NCI-H2081 treated with DMSO at 0.1 percent for 48 hours (cell line): ENCODE data around the gene CYB561D1.

ENCODE experiments used
- DNase-seq: peaks from one replicate; lab custom pipeline; 2025; lab: John Stamatoyannopoulos, UW

The CYB561D1 gene

DNA sequence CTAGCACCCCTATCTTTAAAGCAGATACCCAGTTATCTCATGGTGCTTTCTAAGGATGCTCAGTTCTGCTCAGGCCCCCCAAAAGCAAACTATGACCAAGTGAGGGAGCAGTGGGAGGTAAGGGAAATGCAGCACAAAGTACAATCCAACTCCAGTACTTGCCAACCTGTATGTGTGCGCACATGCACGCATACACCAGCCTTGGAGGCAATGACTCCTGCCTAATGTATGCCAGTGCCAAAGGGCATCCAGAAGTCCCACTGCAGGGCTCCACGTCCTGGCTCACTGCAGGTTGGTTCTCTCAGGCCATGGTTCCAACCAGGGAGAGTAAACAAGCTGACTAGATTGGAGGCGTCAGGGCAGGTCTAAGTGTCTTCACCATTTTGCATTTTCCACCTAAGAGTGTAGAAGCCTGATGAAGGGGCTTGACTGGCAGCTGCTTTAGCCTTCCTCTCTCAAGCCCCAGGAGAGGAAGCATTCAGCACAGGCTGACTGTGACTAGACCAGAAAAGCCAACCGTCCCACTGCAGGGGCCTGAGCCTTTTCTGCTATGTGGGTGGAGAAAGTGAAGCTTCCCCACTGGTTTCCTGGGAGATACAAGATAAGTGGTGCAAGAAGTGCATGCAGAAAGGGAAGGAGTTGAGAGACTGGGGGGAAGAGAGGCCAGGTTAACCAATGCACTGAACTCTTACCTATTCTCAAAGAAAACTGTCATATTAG lies 7.9 kb downstream of the CYB561D1 start:
- DNase-seq = no peak

- no peak for DNase-seq
These were observed 8.5 kb downstream of the CYB561D1 start for GRCh38 chr1:109502364-109502851.

GRCh38 chr1:109503935-109504334 lies 10.0 kb downstream of the CYB561D1 start:
- DNase-seq = no peak

- DNase-seq = no peak
These were observed 11.1 kb downstream of the CYB561D1 start for GRCh38 chr1:109504974-109505373.

- DNase-seq = no peak
These were observed 14.3 kb downstream of the CYB561D1 start for GRCh38 chr1:109508001-109508872.

DNA sequence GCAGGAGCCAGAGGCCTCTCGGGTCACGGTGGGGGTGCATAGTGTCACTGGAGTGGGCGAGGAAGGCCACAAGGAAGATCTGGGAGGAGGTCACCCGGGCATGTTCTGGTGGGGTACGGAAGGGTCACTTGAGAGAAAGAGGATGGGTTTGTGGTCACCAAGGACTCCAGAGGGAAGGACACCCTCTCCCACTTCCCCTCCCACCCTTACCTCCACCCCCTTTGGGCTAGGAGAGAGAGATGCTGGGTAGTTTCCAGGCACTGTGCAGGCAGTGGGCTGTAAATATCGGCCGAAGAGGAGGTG lies 14.9 kb downstream of the CYB561D1 start:
- no peak for DNase-seq

DNA sequence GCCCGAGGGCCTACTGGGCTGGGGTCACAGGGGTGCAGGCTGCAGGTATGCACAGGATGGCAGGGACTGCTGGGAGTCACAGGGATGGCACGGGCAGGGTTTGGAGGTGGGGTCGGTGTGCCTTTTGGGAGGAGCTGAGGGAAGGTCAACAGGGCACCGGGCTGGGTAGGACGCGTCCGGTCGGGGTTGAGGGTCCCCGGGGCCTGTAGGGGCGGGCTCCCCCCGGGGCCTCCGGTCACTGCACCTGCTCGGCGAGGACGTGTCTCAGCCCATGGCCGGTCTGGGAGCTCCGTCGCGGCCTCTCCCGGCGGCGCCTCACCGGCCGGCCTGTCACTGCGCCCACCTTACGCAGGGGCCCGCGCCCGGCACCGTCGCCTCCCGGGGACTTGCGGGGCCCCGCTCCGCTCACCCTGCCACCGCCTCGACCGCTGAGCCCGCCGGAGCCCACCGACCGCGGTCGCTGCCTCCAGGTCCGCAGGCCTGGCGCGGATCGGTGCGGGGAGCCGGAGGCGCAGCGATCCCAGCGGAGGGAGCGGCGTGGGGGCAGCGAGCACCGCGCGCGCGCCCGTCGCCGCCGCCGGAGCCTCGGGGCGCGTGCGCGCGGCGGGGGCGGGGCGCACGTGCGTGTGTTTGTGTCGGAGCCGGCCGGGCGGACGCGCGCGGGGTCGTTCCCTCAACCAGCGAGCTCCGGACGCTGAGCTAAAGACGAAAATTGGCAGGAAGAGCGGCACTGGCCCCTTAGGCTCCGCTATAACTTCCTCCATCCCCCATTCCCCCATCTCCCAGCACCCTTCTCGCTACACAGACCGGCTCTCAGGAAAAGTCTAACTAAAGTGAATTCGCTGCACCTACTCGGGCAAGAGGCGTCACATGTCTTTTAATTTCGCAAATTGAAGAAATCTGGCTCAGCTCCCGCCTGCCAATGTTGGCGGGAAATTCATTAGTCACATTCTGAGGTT lies 15.6 kb downstream of the CYB561D1 start, which contains the start of gene AMIGO1:
Gene AMIGO1 (minus strand): TSS at position 552 of the 959 bp plus-strand sequence. CDS start 815 bp downstream, outside the sequence.
- DNase-seq = no peak

- no peak for DNase-seq
These were observed 19.3 kb downstream of the CYB561D1 start for GRCh38 chr1:109513110-109513710.

GRCh38 chr1:109514846-109515245 lies 21.0 kb downstream of the CYB561D1 start:
- DNase-seq = no peak

DNA sequence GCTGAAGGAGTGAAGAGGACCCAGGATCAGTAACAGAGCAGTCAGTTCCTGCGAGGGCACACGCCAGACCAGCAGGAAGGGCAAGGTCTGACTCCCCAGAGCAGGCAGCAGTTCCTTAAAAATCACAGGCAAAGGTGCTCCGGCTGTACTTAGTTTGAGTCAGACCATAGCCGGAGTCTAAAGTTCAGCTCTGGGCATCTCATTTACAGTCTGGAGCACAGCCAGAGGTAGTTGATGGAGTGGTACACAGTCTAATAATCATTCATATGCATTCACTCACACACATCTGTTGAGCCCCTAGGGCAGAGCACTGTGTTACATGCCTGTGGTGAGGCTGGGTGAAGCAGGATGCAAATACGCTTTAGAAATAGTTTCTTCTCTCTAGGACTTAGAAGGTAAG lies 23.0 kb downstream of the CYB561D1 start:
- DNase-seq = no peak

GRCh38 chr1:109517337-109517736 lies 23.4 kb downstream of the CYB561D1 start:
- DNase-seq = no peak

DNA sequence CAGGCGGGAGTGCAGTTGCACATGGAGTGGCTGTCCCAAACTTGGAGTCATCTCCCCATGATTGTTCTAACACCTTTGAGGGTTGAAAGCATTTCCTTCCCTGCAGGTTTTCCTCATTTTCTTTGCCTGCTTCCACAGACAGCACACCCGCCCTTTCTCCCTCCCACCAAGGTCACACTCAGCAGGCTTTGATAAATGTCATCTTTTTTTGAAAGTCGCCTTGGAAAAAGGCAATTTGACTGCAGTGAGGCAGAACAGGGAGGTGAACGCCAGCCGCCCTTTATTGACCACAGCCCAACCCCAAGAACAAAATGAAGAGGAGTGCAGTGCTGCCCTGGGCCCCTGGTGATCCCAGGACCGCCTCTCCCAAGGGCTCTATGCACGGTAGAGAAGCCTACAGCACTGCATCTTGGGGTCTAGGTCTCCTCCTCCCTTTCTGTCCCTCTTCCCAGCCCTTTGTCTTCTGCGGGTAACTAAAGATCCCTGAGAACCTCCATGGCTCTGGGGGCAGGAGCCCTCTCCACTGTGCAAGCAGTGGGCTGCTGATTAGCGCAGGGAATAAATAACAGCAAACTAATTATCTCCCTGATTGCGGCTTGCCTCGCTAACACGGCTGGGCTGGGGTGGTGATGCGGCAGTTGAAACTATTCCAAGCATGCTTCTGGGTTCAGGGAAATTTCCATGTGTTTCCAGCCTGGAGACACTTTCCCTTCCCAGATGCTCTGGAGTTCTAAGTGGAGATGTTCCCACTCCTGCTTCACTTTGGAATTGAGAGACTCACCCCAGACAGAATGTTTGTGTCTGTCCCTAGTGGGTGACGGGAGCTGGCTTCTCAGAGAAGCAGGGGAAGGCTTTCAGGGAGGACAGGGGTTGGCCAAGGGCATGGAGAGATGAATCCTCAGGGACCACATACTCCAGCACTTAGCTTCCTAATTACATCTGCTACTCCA lies 27.4 kb downstream of the CYB561D1 start:
- DNase-seq = no peak

GRCh38 chr1:109522026-109522425 lies 28.1 kb downstream of the CYB561D1 start:
- no peak for DNase-seq

- DNase-seq = no peak
These were observed 29.8 kb downstream of the CYB561D1 start for GRCh38 chr1:109523706-109524105.

GRCh38 chr1:109527098-109527811 lies 33.4 kb downstream of the CYB561D1 start:
- no peak for DNase-seq

DNA sequence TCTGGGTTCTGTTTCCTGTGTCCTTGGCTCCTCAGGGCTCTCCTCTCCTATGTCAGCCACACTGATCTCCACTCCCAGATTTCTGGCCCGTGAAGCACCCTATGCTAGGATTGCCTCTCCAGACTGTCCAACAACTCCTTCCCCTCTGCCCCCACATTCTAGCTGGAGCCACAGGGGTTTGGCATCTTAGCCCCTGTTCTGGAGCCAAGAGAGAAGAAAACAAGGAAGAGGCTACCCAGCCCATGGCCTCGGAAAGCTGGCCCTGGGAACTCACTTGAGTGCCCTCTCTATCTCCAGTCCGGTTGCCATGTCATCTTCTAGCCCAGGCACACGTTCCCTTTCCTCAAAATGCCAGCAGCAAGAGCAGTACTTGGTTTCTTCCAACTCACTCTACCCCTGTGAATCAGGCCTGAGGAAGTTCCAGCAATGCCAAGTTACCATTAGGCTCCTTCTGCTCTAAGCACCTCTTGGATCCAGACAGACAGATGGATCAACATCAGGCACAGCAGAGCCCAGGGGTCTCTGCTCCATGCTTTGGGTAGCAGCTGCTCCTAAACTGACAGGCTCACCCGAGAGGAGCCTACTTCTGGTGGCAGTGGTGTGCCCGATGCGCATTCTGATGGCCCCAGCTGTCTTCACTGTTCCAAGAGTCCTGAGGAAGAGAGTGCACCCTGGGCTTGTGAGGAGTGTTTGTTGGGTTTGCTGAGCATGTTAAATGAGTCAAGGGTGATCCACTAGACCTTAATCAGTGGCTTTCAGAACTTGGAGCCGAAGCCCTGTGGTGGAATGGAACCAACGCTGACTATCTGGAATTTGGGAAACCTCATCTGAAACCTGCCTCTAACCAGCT lies 34.2 kb downstream of the CYB561D1 start:
- no peak for DNase-seq

- DNase-seq = no peak
These were observed 34.8 kb downstream of the CYB561D1 start for GRCh38 chr1:109528712-109529111.

GRCh38 chr1:109529881-109530456 lies 36.1 kb downstream of the CYB561D1 start:
- no peak for DNase-seq
